SK-N-SH treated with all-trans-retinoic acid at 6 μM for 48 hours (cell line): ENCODE results near the gene ARID4B.

Source experiments
- ATAC-seq: fragments of 200-7000 bp; cut with Tn5 transposase; 3 replicates; pipeline ENCODE4 v1.9.1; 2020; ENCODE audit warnings: mild to moderate bottlenecking, moderate library complexity
- BACH2 ChIP-seq: fragments of 250-450 bp; sonication (Bioruptor Pico); IDR thresholded peaks from 2 replicates; pipeline ENCODE4 v1.9.0; 2021; ENCODE audit warnings: mild to moderate bottlenecking, borderline replicate concordance
- CSDC2 ChIP-seq: fragments of 250-450 bp; sonication (Bioruptor Pico); IDR thresholded peaks from 2 replicates; pipeline ENCODE4 v1.5.0; 2020; ENCODE audit warnings: mild to moderate bottlenecking, moderate library complexity
- ESRRG ChIP-seq: fragments of 250-450 bp; sonication (Bioruptor Pico); IDR thresholded peaks from 2 replicates; pipeline ENCODE4 v1.6.1; 2021; ENCODE audit warnings: mild to moderate bottlenecking
- GLIS3 ChIP-seq: fragments of 250-450 bp; sonication (Bioruptor Pico); IDR thresholded peaks from 2 replicates; pipeline ENCODE4 v1.5.0; 2020; ENCODE audit warnings: mild to moderate bottlenecking, moderate library complexity
- ISL1 ChIP-seq: fragments of 250-450 bp; sonication (Bioruptor Pico); IDR thresholded peaks from 2 replicates; pipeline ENCODE4 v2.1.2; 2022; ENCODE audit warnings: mild to moderate bottlenecking, moderate library complexity
- OSR1 ChIP-seq: fragments of 250-450 bp; sonication (Bioruptor Pico); IDR thresholded peaks from 2 replicates; pipeline ENCODE4 v1.8.0; 2022; ENCODE audit warnings: moderate library complexity, mild to moderate bottlenecking, inconsistent platforms
- PPARA ChIP-seq: fragments of 250-450 bp; sonication (Bioruptor Pico); IDR thresholded peaks from 2 replicates; pipeline ENCODE4 v1.5.0; 2020; ENCODE audit warnings: mild to moderate bottlenecking, borderline replicate concordance
- RARB ChIP-seq: fragments of 250-450 bp; sonication (Bioruptor Pico); IDR thresholded peaks from 2 replicates; pipeline ENCODE4 v1.8.0; 2021; ENCODE audit warnings: mild to moderate bottlenecking, moderate library complexity
- SNAI2 ChIP-seq: fragments of 250-450 bp; sonication (Bioruptor Pico); IDR thresholded peaks from 2 replicates; pipeline ENCODE4 v1.5.0; 2020; ENCODE audit warnings: mild to moderate bottlenecking, moderate library complexity
- TCF4 ChIP-seq: fragments of 250-450 bp; sonication (Bioruptor Pico); IDR thresholded peaks from 2 replicates; pipeline ENCODE4 v1.8.0; 2021; ENCODE audit warnings: mild to moderate bottlenecking, moderate library complexity, borderline replicate concordance
- TOX ChIP-seq: fragments of 250-450 bp; sonication (Bioruptor Pico); IDR thresholded peaks from 2 replicates; pipeline ENCODE4 v1.8.0; 2021; ENCODE audit warnings: mild to moderate bottlenecking, moderate library complexity, borderline replicate concordance
- ZC3H10 ChIP-seq: fragments of 250-450 bp; sonication (Bioruptor Pico); IDR thresholded peaks from 2 replicates; pipeline ENCODE4 v1.5.1; 2021; ENCODE audit warnings: mild to moderate bottlenecking, moderate library complexity
- ZFP3 ChIP-seq: fragments of 250-450 bp; sonication (Bioruptor Pico); IDR thresholded peaks from 2 replicates; pipeline ENCODE4 v1.5.0; 2020; ENCODE audit warnings: mild to moderate bottlenecking, moderate library complexity
- ZNF565 ChIP-seq: fragments of 450-650 bp; formaldehyde crosslinking; conservative IDR thresholded peaks from 2 replicates; pipeline ENCODE4 v1.5.0; 2020; ENCODE audit warnings: low read depth, mild to moderate bottlenecking, moderate library complexity
- ZNF70 ChIP-seq: fragments of 450-650 bp; formaldehyde crosslinking; IDR thresholded peaks from 2 replicates; pipeline ENCODE4 v1.5.0; 2020; ENCODE audit warnings: mild to moderate bottlenecking, moderate library complexity
- ZNF8 ChIP-seq: fragments of 450-650 bp; formaldehyde crosslinking; IDR thresholded peaks from 2 replicates; pipeline ENCODE4 v1.5.0; 2020; ENCODE audit warnings: mild to moderate bottlenecking, moderate library complexity
- TF ChIP-seq, protein P1 (sequence below): fragments of 250-450 bp; sonication (Bioruptor Pico); IDR thresholded peaks from 2 replicates; pipeline ENCODE4 v1.8.0; 2020; ENCODE audit warnings: mild to moderate bottlenecking, moderate library complexity, borderline replicate concordance
- TF ChIP-seq, protein P2 (sequence below): fragments of 250-450 bp; sonication (Bioruptor Pico); IDR thresholded peaks from 2 replicates; pipeline ENCODE4 v1.8.0; 2021; ENCODE audit warnings: low read depth, mild to moderate bottlenecking, moderate library complexity, borderline replicate concordance
- TF ChIP-seq, protein P3 (sequence below): fragments of 250-450 bp; sonication (Bioruptor Pico); IDR thresholded peaks from 2 replicates; pipeline ENCODE4 v1.5.0; 2020; ENCODE audit warnings: mild to moderate bottlenecking, moderate library complexity
- TF ChIP-seq, protein P4 (sequence below): fragments of 250-450 bp; sonication (Bioruptor Pico); IDR thresholded peaks from 2 replicates; pipeline ENCODE4 v1.5.1; 2020; ENCODE audit warnings: low read depth, mild to moderate bottlenecking, moderate library complexity
- TF ChIP-seq, protein P5 (sequence below): fragments of 250-450 bp; sonication (Bioruptor Pico); IDR thresholded peaks from 2 replicates; pipeline ENCODE4 v1.5.1; 2021; ENCODE audit warnings: mild to moderate bottlenecking, moderate library complexity

Gene ARID4B

DNA sequence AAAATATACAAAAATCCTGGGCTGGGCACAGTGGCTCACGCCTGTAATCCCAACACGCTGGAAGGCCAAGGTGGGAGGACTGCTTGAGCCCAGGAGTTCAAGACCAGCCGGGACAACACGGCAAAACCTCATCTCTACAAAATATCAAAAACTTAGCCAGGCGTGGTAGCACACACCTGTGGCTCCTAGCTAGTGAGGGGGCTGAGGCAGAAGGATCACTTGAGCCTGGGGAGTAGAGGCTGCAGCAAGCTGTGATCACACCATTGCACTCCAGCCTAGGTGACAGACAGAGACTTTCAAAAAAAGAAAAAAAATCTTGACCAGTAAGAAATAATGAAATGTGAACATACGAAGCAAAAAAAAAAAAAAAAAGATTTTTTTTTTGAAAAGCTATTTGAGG, 52.1 kb downstream of the ARID4B start:
- TF ChIP-seq ZNF8 (CRISPR knock-in tag), result no peak
- TF ChIP-seq, protein P1, sequence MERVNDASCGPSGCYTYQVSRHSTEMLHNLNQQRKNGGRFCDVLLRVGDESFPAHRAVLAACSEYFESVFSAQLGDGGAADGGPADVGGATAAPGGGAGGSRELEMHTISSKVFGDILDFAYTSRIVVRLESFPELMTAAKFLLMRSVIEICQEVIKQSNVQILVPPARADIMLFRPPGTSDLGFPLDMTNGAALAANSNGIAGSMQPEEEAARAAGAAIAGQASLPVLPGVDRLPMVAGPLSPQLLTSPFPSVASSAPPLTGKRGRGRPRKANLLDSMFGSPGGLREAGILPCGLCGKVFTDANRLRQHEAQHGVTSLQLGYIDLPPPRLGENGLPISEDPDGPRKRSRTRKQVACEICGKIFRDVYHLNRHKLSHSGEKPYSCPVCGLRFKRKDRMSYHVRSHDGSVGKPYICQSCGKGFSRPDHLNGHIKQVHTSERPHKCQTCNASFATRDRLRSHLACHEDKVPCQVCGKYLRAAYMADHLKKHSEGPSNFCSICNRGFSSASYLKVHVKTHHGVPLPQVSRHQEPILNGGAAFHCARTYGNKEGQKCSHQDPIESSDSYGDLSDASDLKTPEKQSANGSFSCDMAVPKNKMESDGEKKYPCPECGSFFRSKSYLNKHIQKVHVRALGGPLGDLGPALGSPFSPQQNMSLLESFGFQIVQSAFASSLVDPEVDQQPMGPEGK (CRISPR knock-in tag), result no peak
- TF ChIP-seq SNAI2 (CRISPR knock-in tag), result no peak
- no peak for TF ChIP-seq BACH2 (CRISPR knock-in tag)
- no peak for TF ChIP-seq TCF4 (CRISPR knock-in tag)
- TF ChIP-seq, protein P2, sequence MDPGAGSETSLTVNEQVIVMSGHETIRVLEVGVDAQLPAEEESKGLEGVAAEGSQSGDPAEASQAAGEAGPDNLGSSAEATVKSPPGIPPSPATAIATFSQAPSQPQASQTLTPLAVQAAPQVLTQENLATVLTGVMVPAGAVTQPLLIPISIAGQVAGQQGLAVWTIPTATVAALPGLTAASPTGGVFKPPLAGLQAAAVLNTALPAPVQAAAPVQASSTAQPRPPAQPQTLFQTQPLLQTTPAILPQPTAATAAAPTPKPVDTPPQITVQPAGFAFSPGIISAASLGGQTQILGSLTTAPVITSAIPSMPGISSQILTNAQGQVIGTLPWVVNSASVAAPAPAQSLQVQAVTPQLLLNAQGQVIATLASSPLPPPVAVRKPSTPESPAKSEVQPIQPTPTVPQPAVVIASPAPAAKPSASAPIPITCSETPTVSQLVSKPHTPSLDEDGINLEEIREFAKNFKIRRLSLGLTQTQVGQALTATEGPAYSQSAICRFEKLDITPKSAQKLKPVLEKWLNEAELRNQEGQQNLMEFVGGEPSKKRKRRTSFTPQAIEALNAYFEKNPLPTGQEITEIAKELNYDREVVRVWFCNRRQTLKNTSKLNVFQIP, result no peak
- no peak for TF ChIP-seq PPARA (CRISPR knock-in tag)
- TF ChIP-seq ZC3H10, result no peak
- no peak for TF ChIP-seq ZNF70 (CRISPR knock-in tag)
- TF ChIP-seq ESRRG, result no peak
- TF ChIP-seq, protein P3, sequence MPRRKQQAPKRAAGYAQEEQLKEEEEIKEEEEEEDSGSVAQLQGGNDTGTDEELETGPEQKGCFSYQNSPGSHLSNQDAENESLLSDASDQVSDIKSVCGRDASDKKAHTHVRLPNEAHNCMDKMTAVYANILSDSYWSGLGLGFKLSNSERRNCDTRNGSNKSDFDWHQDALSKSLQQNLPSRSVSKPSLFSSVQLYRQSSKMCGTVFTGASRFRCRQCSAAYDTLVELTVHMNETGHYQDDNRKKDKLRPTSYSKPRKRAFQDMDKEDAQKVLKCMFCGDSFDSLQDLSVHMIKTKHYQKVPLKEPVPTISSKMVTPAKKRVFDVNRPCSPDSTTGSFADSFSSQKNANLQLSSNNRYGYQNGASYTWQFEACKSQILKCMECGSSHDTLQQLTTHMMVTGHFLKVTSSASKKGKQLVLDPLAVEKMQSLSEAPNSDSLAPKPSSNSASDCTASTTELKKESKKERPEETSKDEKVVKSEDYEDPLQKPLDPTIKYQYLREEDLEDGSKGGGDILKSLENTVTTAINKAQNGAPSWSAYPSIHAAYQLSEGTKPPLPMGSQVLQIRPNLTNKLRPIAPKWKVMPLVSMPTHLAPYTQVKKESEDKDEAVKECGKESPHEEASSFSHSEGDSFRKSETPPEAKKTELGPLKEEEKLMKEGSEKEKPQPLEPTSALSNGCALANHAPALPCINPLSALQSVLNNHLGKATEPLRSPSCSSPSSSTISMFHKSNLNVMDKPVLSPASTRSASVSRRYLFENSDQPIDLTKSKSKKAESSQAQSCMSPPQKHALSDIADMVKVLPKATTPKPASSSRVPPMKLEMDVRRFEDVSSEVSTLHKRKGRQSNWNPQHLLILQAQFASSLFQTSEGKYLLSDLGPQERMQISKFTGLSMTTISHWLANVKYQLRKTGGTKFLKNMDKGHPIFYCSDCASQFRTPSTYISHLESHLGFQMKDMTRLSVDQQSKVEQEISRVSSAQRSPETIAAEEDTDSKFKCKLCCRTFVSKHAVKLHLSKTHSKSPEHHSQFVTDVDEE (CRISPR knock-in tag), result no peak
- no peak for TF ChIP-seq OSR1 (CRISPR knock-in tag)
- TF ChIP-seq RARB (CRISPR knock-in tag), result no peak
- no peak for TF ChIP-seq ZFP3 (CRISPR knock-in tag)
- no peak for TF ChIP-seq CSDC2 (CRISPR knock-in tag)
- no peak for TF ChIP-seq ZNF565
- TF ChIP-seq ISL1 (CRISPR knock-in tag), result no peak
- TF ChIP-seq, protein P4, sequence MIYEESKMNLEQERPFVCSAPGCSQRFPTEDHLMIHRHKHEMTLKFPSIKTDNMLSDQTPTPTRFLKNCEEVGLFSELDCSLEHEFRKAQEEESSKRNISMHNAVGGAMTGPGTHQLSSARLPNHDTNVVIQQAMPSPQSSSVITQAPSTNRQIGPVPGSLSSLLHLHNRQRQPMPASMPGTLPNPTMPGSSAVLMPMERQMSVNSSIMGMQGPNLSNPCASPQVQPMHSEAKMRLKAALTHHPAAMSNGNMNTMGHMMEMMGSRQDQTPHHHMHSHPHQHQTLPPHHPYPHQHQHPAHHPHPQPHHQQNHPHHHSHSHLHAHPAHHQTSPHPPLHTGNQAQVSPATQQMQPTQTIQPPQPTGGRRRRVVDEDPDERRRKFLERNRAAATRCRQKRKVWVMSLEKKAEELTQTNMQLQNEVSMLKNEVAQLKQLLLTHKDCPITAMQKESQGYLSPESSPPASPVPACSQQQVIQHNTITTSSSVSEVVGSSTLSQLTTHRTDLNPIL (CRISPR knock-in tag), result no peak
- no peak for ATAC-seq

DNA sequence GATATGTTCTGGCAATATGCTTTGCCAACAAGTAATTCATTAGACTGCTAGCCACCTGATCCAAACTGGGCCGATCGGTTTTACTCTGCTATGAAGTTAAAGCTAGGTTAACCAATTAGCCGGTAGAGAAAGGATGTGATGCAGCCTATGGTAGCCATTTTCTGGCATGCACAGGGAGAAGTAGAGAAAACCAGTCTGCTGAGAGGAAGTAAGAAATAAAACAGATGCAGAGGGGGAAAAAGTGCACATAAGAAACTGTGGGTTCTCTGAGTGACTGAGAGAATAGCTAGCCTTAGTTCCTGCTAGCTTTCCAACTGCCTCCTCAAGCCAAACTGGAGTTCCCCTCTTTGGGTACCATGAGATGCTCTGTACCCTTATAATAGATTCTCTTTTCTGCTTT, 52.8 kb downstream of the ARID4B start:
- TF ChIP-seq TCF4 (CRISPR knock-in tag), result no peak
- no peak for TF ChIP-seq SNAI2 (CRISPR knock-in tag)
- TF ChIP-seq ZNF8 (CRISPR knock-in tag), result no peak
- no peak for TF ChIP-seq PPARA (CRISPR knock-in tag)
- TF ChIP-seq ISL1 (CRISPR knock-in tag), result no peak

DNA sequence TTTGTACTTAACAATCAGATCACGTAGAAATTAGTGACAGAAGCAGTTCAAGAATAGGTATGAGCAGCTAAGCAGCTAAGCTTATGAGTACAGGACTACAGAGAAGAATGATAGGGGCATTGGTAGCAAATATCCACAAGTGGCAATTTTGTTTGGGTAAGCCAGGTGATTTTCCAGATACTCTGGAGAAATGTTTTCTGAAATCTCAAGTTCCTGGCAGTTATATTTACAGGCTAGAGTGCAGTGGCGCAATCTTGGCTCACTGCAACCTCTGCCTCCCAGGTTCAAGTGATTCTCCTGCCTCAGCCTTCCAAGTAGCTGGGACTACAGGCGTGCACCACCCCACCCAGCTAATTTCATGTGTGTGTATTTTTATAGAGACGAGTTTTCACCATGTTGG, 55.1 kb downstream of the ARID4B start:
- ATAC-seq, result no peak
- TF ChIP-seq ZNF8 (CRISPR knock-in tag) (no peak), TOX (no peak), TCF4 (CRISPR knock-in tag) (no peak), GLIS3 (no peak), RARB (CRISPR knock-in tag) (no peak), PPARA (CRISPR knock-in tag) (no peak), OSR1 (CRISPR knock-in tag) (no peak), ESRRG (no peak), ZNF70 (CRISPR knock-in tag) (no peak)
- TF ChIP-seq, protein P4 (CRISPR knock-in tag), result no peak
- TF ChIP-seq, protein P1 (CRISPR knock-in tag), result no peak
- TF ChIP-seq, protein P5, sequence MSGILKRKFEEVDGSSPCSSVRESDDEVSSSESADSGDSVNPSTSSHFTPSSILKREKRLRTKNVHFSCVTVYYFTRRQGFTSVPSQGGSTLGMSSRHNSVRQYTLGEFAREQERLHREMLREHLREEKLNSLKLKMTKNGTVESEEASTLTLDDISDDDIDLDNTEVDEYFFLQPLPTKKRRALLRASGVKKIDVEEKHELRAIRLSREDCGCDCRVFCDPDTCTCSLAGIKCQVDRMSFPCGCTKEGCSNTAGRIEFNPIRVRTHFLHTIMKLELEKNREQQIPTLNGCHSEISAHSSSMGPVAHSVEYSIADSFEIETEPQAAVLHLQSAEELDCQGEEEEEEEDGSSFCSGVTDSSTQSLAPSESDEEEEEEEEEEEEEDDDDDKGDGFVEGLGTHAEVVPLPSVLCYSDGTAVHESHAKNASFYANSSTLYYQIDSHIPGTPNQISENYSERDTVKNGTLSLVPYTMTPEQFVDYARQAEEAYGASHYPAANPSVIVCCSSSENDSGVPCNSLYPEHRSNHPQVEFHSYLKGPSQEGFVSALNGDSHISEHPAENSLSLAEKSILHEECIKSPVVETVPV (CRISPR knock-in tag), result no peak
- TF ChIP-seq, protein P3 (CRISPR knock-in tag), result no peak

More for the DNA sequence above, 52.8 kb downstream of the ARID4B start:
- ATAC-seq, result peak; percentile 18; the same call in 1 of the 3 replicates
